ENCODE data around the gene SERAC1.

DNA sequence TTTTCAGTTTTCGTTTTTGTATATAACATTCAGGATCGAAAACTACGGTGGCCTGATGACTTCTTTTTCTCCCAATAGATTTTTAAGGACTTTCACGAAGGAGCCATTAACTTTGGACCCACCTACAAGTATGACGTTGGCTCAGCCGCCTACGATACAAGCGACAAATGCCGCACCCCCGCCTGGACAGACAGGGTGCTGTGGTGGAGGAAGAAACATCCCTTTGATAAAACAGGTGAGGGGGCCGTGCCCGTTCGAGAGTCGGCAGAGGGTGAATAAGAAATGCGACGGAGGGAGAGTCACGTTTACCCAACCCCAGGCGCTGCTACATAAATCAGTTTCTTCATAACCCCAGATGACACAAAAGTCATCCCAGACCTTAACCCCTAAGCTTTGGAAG lies 91.5 kb downstream of the SERAC1 start:
- TF ChIP-seq, protein P1, sequence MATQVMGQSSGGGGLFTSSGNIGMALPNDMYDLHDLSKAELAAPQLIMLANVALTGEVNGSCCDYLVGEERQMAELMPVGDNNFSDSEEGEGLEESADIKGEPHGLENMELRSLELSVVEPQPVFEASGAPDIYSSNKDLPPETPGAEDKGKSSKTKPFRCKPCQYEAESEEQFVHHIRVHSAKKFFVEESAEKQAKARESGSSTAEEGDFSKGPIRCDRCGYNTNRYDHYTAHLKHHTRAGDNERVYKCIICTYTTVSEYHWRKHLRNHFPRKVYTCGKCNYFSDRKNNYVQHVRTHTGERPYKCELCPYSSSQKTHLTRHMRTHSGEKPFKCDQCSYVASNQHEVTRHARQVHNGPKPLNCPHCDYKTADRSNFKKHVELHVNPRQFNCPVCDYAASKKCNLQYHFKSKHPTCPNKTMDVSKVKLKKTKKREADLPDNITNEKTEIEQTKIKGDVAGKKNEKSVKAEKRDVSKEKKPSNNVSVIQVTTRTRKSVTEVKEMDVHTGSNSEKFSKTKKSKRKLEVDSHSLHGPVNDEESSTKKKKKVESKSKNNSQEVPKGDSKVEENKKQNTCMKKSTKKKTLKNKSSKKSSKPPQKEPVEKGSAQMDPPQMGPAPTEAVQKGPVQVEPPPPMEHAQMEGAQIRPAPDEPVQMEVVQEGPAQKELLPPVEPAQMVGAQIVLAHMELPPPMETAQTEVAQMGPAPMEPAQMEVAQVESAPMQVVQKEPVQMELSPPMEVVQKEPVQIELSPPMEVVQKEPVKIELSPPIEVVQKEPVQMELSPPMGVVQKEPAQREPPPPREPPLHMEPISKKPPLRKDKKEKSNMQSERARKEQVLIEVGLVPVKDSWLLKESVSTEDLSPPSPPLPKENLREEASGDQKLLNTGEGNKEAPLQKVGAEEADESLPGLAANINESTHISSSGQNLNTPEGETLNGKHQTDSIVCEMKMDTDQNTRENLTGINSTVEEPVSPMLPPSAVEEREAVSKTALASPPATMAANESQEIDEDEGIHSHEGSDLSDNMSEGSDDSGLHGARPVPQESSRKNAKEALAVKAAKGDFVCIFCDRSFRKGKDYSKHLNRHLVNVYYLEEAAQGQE (IDR thresholded peaks at IDR 0.05; ENCODE audit: insufficient read depth in 1 of 2, low read depth in 2 of 2, low read length in 2 of 2) = no peak
- TF ChIP-seq TAF1 (IDR thresholded peaks at IDR 0.05; ENCODE audit: borderline replicate concordance, insufficient read depth, low read length) = no peak

Measured in PFSK-1 (cell line).